ENCODE data around the gene PRPF31.

- TF ChIP-seq POLR2A (IDR thresholded peaks at IDR 0.05) (no peak), CTCF (IDR thresholded peaks at IDR 0.05) (no peak), EP300 (IDR thresholded peaks at IDR 0.05) (no peak)
Measured at GRCh38 chr19:54127688-54128440, 12.3 kb downstream of the PRPF31 start.
